ENCODE data around the gene KCNV2. TPM values are rescaled to one million over a fixed set of nuclear protein-coding genes. Genes with fewer than 3 reads are reported as not detected.

The KCNV2 gene
- total and polyA plus RNA-seq, 2 experiments from 2014 or later = 0.60 TPM; not detected in 1

DNA sequence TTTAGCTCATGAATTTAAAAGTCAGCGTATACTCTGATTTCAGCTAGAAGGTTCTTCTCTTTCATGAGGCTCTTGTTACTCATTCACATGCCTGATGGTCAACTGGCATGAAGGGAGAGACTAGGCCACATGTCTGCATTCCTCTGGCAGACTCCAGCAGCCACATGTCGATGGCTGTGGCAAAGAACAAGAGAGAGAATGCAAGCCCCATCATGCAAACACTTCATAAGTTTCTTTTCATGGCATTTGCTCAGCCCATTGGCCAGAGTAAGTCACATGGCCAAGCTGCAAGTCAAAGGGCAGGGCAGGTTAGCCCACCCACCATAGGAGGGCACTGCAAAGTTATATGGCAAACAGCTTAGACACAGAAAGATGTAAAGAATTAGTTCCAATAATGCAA lies 5.4 kb downstream of the KCNV2 start:
- Histone ChIP-seq H2AFZ (no peak overlapping the region), H3K9me2 (ENCODE audit: insufficient read depth) (no peaks in the 10 kb centered on the region; the same call in 1 of the 2 replicates), H3K4me2 (no peak overlapping the region), H3K4me3 (no peak overlapping the region), H3K27me3 (ENCODE audit: insufficient read depth) (no peaks in the 10 kb centered on the region), H3K27ac (ENCODE audit: low read depth) (no peak overlapping the region), H3K79me2 (replicated peaks; ENCODE audit: insufficient read depth) (no peaks in the 10 kb centered on the region), H3K4me1 (ENCODE audit: insufficient read depth) (no peaks in the 10 kb centered on the region), H3F3A (replicated peaks; ENCODE audit: low read depth) (no peaks in the 10 kb centered on the region), H3K36me3 (ENCODE audit: insufficient read depth) (no peaks in the 10 kb centered on the region; the same call in 1 of the 2 replicates), H4K20me1 (replicated peaks; ENCODE audit: insufficient read depth) (no peaks in the 10 kb centered on the region)
- ATAC-seq (no peak; the same call in 2 of the 3 replicates), DNase-seq (ENCODE audit: low spot score) (peak; percentile 38)
- Mint-ChIP-seq H3K4me3 (no peak overlapping the region), H3K9me3 (no peaks in the 10 kb centered on the region), H3K36me3 (ENCODE audit: low read depth) (peaks cover 6% of the 10 kb centered on the region; the same call in 1 of the 3 replicates), H3K27ac (peak overlapping the region; percentile 80), H3K4me1 (peaks cover 4% of the 10 kb centered on the region; the same call in 2 of the 3 replicates), H3K27me3 (ENCODE audit: insufficient read depth, low read depth, poor library complexity) (peaks cover 2% of the 10 kb centered on the region)
- TF ChIP-seq EZH2phosphoT487 (IDR thresholded peaks at IDR 0.05; ENCODE audit: unreplicated experiment) = no peak
- TF ChIP-seq, protein P1, sequence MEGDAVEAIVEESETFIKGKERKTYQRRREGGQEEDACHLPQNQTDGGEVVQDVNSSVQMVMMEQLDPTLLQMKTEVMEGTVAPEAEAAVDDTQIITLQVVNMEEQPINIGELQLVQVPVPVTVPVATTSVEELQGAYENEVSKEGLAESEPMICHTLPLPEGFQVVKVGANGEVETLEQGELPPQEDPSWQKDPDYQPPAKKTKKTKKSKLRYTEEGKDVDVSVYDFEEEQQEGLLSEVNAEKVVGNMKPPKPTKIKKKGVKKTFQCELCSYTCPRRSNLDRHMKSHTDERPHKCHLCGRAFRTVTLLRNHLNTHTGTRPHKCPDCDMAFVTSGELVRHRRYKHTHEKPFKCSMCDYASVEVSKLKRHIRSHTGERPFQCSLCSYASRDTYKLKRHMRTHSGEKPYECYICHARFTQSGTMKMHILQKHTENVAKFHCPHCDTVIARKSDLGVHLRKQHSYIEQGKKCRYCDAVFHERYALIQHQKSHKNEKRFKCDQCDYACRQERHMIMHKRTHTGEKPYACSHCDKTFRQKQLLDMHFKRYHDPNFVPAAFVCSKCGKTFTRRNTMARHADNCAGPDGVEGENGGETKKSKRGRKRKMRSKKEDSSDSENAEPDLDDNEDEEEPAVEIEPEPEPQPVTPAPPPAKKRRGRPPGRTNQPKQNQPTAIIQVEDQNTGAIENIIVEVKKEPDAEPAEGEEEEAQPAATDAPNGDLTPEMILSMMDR (conservative IDR thresholded peaks at IDR 0.05; ENCODE audit: low read depth in 2 of 2) = peak in 1 of 2 experiments; percentile 12; a peak in 1 of 4 replicates

DNA sequence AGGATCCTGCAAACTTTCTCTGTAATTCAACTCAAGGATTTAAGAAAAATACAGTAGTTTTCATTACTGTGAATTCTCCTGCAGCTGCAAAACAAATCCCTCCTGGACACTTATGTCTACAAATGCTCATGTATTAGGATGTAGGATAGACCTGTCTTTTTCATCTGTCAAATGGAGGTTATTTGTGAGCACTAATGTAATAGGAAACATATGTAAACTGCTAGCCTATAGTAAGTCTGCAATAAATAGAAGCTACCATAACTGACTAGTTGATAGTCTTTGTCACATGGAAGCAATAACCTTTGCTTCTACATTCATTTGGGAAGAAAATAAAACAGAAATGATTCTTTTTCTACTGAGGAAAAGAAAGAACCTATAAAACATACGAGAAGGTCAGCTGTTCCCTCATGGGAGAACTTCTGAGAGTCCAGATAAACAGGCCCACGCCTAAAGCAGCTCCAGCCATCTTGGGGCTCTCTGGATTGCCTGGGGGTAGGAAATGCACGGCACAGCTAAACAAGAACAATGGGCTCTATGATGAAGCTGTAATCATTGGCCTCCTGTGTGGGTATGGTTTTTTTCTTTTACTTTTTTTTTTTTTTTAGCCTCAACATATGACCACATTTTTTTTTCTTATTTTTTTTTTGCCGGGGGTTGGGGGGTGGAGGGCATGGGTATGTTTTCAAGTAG lies 6.2 kb downstream of the KCNV2 start:
- Histone ChIP-seq H3K36me3 (ENCODE audit: insufficient read depth) (no peaks in the 10 kb centered on the region; the same call in 1 of the 2 replicates), H3K4me2 (no peak overlapping the region), H3K79me2 (replicated peaks; ENCODE audit: insufficient read depth) (no peaks in the 10 kb centered on the region), H3K27ac (ENCODE audit: low read depth) (no peak overlapping the region), H4K20me1 (replicated peaks; ENCODE audit: insufficient read depth) (no peaks in the 10 kb centered on the region), H3K4me3 (no peak overlapping the region), H3K9me2 (ENCODE audit: insufficient read depth) (no peaks in the 10 kb centered on the region; the same call in 1 of the 2 replicates), H2AFZ (no peak overlapping the region), H3K4me1 (ENCODE audit: insufficient read depth) (no peaks in the 10 kb centered on the region; the same call in 1 of the 2 replicates), H3F3A (replicated peaks; ENCODE audit: low read depth) (no peaks in the 10 kb centered on the region), H3K27me3 (ENCODE audit: insufficient read depth) (no peaks in the 10 kb centered on the region)
- Mint-ChIP-seq H3K27ac (no peak overlapping the region), H3K36me3 (ENCODE audit: low read depth) (peaks cover 6% of the 10 kb centered on the region; the same call in 1 of the 3 replicates), H3K4me3 (no peak overlapping the region), H3K4me1 (peaks cover 11% of the 10 kb centered on the region), H3K27me3 (ENCODE audit: insufficient read depth, low read depth, poor library complexity) (peaks cover 2% of the 10 kb centered on the region), H3K9me3 (no peaks in the 10 kb centered on the region)
- ATAC-seq (no peak), DNase-seq (ENCODE audit: low spot score) (no peak)
- TF ChIP-seq EZH2 (IDR thresholded peaks at IDR 0.05; ENCODE audit: low read depth, unreplicated experiment) = no peak

DNA sequence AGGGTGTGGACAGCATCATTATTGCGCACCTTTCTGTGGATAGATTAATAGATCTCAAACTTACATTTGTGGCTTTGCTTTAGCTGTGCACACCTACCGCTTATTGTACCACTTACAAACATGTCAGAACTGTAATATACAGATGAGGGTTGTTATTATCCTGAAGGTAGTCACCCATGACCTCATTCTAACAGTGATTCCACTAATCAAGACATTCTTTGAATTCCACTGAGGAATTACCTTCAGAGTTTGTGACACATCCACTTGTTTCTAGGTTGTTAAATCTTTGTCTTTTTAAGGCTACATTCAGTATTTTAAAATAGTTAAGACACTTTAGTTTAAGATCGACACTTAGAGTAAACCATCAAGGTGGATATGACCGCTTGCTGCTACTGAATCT lies 7.8 kb downstream of the KCNV2 start:
- Histone ChIP-seq H4K20me1 (replicated peaks; ENCODE audit: insufficient read depth) (no peaks in the 10 kb centered on the region), H3K4me2 (no peak overlapping the region), H3F3A (replicated peaks; ENCODE audit: low read depth) (no peaks in the 10 kb centered on the region), H2AFZ (no peak overlapping the region), H3K4me3 (no peak overlapping the region), H3K27ac (ENCODE audit: low read depth) (no peak overlapping the region), H3K27me3 (ENCODE audit: insufficient read depth) (no peaks in the 10 kb centered on the region), H3K36me3 (ENCODE audit: insufficient read depth) (no peaks in the 10 kb centered on the region), H3K9me2 (ENCODE audit: insufficient read depth) (no peaks in the 10 kb centered on the region), H3K4me1 (ENCODE audit: insufficient read depth) (no peaks in the 10 kb centered on the region; the same call in none of the 2 replicates), H3K79me2 (replicated peaks; ENCODE audit: insufficient read depth) (no peaks in the 10 kb centered on the region)
- ATAC-seq = no peak
- H3K9me3 Mint-ChIP-seq = no peaks in the 10 kb centered on the region
- no peaks in the 10 kb centered on the region for H3K36me3 Mint-ChIP-seq (ENCODE audit: low read depth)
- no peak for DNase-seq (ENCODE audit: low spot score)
- no peaks in the 10 kb centered on the region for H3K27me3 Mint-ChIP-seq (ENCODE audit: insufficient read depth, low read depth, poor library complexity)
- H3K27ac Mint-ChIP-seq = no peak overlapping the region
- H3K4me3 Mint-ChIP-seq = no peak overlapping the region
- peaks cover 13% of the 10 kb centered on the region for H3K4me1 Mint-ChIP-seq
- TF ChIP-seq, protein P2, sequence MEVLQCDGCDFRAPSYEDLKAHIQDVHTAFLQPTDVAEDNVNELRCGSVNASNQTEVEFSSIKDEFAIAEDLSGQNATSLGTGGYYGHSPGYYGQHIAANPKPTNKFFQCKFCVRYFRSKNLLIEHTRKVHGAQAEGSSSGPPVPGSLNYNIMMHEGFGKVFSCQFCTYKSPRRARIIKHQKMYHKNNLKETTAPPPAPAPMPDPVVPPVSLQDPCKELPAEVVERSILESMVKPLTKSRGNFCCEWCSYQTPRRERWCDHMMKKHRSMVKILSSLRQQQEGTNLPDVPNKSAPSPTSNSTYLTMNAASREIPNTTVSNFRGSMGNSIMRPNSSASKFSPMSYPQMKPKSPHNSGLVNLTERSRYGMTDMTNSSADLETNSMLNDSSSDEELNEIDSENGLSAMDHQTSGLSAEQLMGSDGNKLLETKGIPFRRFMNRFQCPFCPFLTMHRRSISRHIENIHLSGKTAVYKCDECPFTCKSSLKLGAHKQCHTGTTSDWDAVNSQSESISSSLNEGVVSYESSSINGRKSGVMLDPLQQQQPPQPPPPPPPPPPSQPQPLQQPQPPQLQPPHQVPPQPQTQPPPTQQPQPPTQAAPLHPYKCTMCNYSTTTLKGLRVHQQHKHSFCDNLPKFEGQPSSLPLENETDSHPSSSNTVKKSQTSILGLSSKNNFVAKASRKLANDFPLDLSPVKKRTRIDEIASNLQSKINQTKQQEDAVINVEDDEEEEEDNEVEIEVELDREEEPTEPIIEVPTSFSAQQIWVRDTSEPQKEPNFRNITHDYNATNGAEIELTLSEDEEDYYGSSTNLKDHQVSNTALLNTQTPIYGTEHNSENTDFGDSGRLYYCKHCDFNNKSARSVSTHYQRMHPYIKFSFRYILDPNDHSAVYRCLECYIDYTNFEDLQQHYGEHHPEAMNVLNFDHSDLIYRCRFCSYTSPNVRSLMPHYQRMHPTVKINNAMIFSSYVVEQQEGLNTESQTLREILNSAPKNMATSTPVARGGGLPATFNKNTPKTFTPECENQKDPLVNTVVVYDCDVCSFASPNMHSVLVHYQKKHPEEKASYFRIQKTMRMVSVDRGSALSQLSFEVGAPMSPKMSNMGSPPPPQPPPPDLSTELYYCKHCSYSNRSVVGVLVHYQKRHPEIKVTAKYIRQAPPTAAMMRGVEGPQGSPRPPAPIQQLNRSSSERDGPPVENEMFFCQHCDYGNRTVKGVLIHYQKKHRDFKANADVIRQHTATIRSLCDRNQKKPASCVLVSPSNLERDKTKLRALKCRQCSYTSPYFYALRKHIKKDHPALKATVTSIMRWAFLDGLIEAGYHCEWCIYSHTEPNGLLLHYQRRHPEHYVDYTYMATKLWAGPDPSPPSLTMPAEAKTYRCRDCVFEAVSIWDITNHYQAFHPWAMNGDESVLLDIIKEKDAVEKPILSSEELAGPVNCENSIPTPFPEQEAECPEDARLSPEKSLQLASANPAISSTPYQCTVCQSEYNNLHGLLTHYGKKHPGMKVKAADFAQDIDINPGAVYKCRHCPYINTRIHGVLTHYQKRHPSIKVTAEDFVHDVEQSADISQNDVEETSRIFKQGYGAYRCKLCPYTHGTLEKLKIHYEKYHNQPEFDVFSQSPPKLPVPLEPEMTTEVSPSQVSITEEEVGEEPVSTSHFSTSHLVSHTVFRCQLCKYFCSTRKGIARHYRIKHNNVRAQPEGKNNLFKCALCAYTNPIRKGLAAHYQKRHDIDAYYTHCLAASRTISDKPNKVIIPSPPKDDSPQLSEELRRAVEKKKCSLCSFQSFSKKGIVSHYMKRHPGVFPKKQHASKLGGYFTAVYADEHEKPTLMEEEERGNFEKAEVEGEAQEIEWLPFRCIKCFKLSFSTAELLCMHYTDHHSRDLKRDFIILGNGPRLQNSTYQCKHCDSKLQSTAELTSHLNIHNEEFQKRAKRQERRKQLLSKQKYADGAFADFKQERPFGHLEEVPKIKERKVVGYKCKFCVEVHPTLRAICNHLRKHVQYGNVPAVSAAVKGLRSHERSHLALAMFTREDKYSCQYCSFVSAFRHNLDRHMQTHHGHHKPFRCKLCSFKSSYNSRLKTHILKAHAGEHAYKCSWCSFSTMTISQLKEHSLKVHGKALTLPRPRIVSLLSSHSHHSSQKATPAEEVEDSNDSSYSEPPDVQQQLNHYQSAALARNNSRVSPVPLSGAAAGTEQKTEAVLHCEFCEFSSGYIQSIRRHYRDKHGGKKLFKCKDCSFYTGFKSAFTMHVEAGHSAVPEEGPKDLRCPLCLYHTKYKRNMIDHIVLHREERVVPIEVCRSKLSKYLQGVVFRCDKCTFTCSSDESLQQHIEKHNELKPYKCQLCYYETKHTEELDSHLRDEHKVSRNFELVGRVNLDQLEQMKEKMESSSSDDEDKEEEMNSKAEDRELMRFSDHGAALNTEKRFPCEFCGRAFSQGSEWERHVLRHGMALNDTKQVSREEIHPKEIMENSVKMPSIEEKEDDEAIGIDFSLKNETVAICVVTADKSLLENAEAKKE (CRISPR knock-in tag; IDR thresholded peaks at IDR 0.05) = no peak
- TF ChIP-seq ZNF114 (CRISPR knock-in tag; IDR thresholded peaks at IDR 0.05) (no peak), POLR2AphosphoS5 (IDR thresholded peaks at IDR 0.05; ENCODE audit: low read depth) (no peak), CREB1 (CRISPR knock-in tag; IDR thresholded peaks at IDR 0.05; ENCODE audit: low read depth) (no peak), STAT1 (IDR thresholded peaks at IDR 0.05; ENCODE audit: unreplicated experiment) (no peak)

Measured in GM23338 (cell line).